A673 (cell line): ENCODE results near the gene TRIM72.
"Not testable (repeated sequence)": the region's sequence is repeated elsewhere in the genome, so short reads cannot be mapped to it uniquely, and the experiment has no call there.

ENCODE experiments used
- EZH2 ChIP-seq: fragments of 200-600 bp; sonication (generic); IDR thresholded peaks from 2 replicates; pipeline ENCODE4 v1.6.1; 2017; ENCODE audit warnings: borderline replicate concordance, low read depth, mild to moderate bottlenecking, mixed read lengths, antibody characterized with exemption, low read length; ENCODE audit not compliant: poor library complexity, severe bottlenecking
- TF ChIP-seq, protein P1 (sequence below): fragments of 300-800, 200-600 bp; sonication (generic); conservative IDR thresholded peaks from 2 replicates; pipeline ENCODE4 v1.5.1; 2017; ENCODE audit warnings: low read depth, mild to moderate bottlenecking, antibody characterized with exemption, low read length, moderate library complexity, mixed read lengths

DNA sequence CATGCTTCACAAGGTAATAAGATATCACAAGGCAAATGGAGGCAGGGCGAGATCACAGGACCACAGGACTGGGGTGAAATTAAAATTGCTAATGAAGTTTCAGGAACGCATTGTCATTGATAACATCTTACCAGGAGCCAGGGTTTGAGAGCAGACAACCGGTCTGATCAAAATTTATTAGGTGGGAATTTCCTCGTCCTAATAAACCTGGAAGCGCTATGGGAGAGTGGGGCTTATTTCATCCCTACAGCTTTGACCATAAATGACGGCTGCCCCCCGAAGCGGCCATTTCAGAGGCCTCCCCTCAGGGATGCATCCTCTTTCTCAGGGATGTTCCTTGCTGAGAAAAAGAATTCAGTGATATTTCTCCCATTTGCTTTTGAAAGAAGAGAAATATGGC lies 31.7 kb downstream of the TRIM72 start:
- TF ChIP-seq, protein P1, sequence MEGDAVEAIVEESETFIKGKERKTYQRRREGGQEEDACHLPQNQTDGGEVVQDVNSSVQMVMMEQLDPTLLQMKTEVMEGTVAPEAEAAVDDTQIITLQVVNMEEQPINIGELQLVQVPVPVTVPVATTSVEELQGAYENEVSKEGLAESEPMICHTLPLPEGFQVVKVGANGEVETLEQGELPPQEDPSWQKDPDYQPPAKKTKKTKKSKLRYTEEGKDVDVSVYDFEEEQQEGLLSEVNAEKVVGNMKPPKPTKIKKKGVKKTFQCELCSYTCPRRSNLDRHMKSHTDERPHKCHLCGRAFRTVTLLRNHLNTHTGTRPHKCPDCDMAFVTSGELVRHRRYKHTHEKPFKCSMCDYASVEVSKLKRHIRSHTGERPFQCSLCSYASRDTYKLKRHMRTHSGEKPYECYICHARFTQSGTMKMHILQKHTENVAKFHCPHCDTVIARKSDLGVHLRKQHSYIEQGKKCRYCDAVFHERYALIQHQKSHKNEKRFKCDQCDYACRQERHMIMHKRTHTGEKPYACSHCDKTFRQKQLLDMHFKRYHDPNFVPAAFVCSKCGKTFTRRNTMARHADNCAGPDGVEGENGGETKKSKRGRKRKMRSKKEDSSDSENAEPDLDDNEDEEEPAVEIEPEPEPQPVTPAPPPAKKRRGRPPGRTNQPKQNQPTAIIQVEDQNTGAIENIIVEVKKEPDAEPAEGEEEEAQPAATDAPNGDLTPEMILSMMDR, result not testable (repeated sequence)
- TF ChIP-seq EZH2, result not testable (repeated sequence)
